A673 (cell line): Measurements from ENCODE around the gene FAAP20.

ENCODE experiments used
- CTCF ChIP-seq: fragments of 300-800, 200-600 bp; sonication (generic); conservative IDR thresholded peaks from 2 replicates; pipeline ENCODE4 v1.5.1; 2017; ENCODE audit warnings: low read depth, mild to moderate bottlenecking, antibody characterized with exemption, low read length, moderate library complexity, mixed read lengths
- EZH2 ChIP-seq: fragments of 200-600 bp; sonication (generic); IDR thresholded peaks from 2 replicates; pipeline ENCODE4 v1.6.1; 2017; ENCODE audit warnings: borderline replicate concordance, low read depth, mild to moderate bottlenecking, mixed read lengths, antibody characterized with exemption, low read length; ENCODE audit not compliant: poor library complexity, severe bottlenecking

GRCh38 chr1:2181271-2181670 lies 13.3 kb downstream of the FAAP20 start:
- no peak for TF ChIP-seq CTCF
- no peak for TF ChIP-seq EZH2
